H1 (cell line): ENCODE data around the gene ANKRD7. TPM values are rescaled to one million over a fixed set of nuclear protein-coding genes. Genes with fewer than 3 reads are reported as not detected.

Source experiments
- CTCF ChIA-PET: fragments of 300-600 bp; sonication (Branson Sonifier 250); formaldehyde crosslinking; loops from one replicate; lab custom pipeline; 2021; ENCODE audit not compliant: partially characterized antibody; lab: Charles Lee
- POLR2A ChIA-PET: fragments of 300-600 bp; sonication (Branson Sonifier 250); formaldehyde crosslinking; loops from one replicate; lab custom pipeline; 2021; ENCODE audit warnings: inconsistent platforms; ENCODE audit not compliant: partially characterized antibody; lab: Charles Lee
- DNase-seq, 2 experiments: peaks; one replicate each; pipeline versions ENCODE4 v3.0.0 to v3.0.0-alpha.2; 2010 to 2022; ENCODE audit warnings: low spot score in 2 of 2, low read depth in 1 of 2, mixed read lengths in 1 of 2
- FAIRE-seq: peaks from 2 replicates; lab custom pipeline; 2011; peaks lifted over from hg19 to GRCh38; lab: Jason Lieb, UNC
- H2AFZ ChIP-seq: 2 replicates; pipeline ENCODE4 v1.8.1; 2012; ENCODE audit warnings: low read length, inconsistent platforms
- H2AK5ac ChIP-seq: 2 replicates; pipeline ENCODE4 v1.6.1; 2013; ENCODE audit warnings: low read depth, low read length
- H2BK120ac ChIP-seq: replicated peaks from 2 replicates; pipeline ENCODE3; 2013; ENCODE audit warnings: low read depth, low read length, inconsistent platforms
- H2BK12ac ChIP-seq: 2 replicates; pipeline ENCODE4 v1.6.1; 2013; ENCODE audit warnings: low read depth, low read length
- H2BK15ac ChIP-seq: 2 replicates; pipeline ENCODE4 v1.6.1; 2013; ENCODE audit warnings: low read length
- H2BK20ac ChIP-seq: 2 replicates; pipeline ENCODE4 v1.6.1; 2013; ENCODE audit warnings: low read length
- H2BK5ac ChIP-seq: 2 replicates; pipeline ENCODE4 v1.6.1; 2013; ENCODE audit warnings: low read depth, low read length
- H3K14ac ChIP-seq: 2 replicates; pipeline ENCODE4 v1.6.1; 2013; ENCODE audit warnings: inconsistent platforms; ENCODE audit not compliant: insufficient read length
- H3K18ac ChIP-seq: 2 replicates; pipeline ENCODE4 v1.6.1; 2013; ENCODE audit warnings: low read length; ENCODE audit errors: extremely low read depth
- H3K23ac ChIP-seq: 2 replicates; pipeline ENCODE4 v1.6.1; 2013; ENCODE audit warnings: inconsistent platforms; ENCODE audit not compliant: insufficient read length
- H3K23me2 ChIP-seq: 2 replicates; pipeline ENCODE4 v1.6.1; 2013; ENCODE audit warnings: low read depth, low read length
- H3K27ac ChIP-seq: 2 replicates; pipeline ENCODE4 v1.6.1; 2011; ENCODE audit warnings: low read depth, low read length, inconsistent platforms
- H3K27me3 ChIP-seq, 4 experiments: replicated peaks in 1 of 4; 1 replicate in 1 of 4; 2 replicates in 3 of 4; pipeline versions ENCODE4 v1.6.1 to v1.8.1; 2011 to 2013; ENCODE audit warnings: low read length in 3 of 4, mild to moderate bottlenecking in 3 of 4, inconsistent platforms in 2 of 4, mixed read lengths in 2 of 4, moderate library complexity in 1 of 4; ENCODE audit not compliant: control insufficient read depth in 3 of 4, insufficient read depth in 3 of 4; ENCODE audit errors: extremely low read depth in 1 of 4
- H3K36me3 ChIP-seq, 4 experiments: 2 replicates each; pipeline versions ENCODE4 v1.6.1 to v1.8.1; 2011 to 2013; ENCODE audit warnings: mild to moderate bottlenecking in 4 of 4, low read length in 3 of 4, moderate library complexity in 2 of 4, control low read depth in 1 of 4, inconsistent platforms in 1 of 4; ENCODE audit not compliant: insufficient read depth in 4 of 4, control insufficient read depth in 2 of 4
- H3K4ac ChIP-seq: replicated peaks from 2 replicates; pipeline ENCODE3; 2013; ENCODE audit warnings: low read length, low read depth, mixed read lengths, inconsistent platforms; ENCODE audit not compliant: insufficient read length
- H3K4me1 ChIP-seq, 4 experiments: replicated peaks in 1 of 4; 1 replicate in 1 of 4; 2 replicates in 3 of 4; pipeline versions ENCODE4 v1.6.1 to v1.8.1; 2011 to 2013; ENCODE audit warnings: low read length in 3 of 4, inconsistent platforms in 2 of 4, mixed read lengths in 1 of 4; ENCODE audit not compliant: insufficient read depth in 4 of 4, control insufficient read depth in 3 of 4
- H3K4me2 ChIP-seq, 2 experiments: 2 replicates each; pipeline versions ENCODE4 v1.6.1 to v1.8.1; 2011 to 2013; ENCODE audit warnings: low read depth in 2 of 2, low read length in 2 of 2, control low read depth in 1 of 2, inconsistent platforms in 1 of 2, mild to moderate bottlenecking in 1 of 2; ENCODE audit not compliant: insufficient read depth in 1 of 2
- H3K4me3 ChIP-seq, 4 experiments: fragments of 200-600, 300-600 bp in 1 of 4; sonication (generic), shearing (Covaris generic), sonication (Bioruptor Twin) in 1 of 4; 2 replicates each; pipeline versions ENCODE4 v1.5.1 to v1.8.1; 2011 to 2016; ENCODE audit warnings: low read length in 4 of 4, low read depth in 3 of 4, control low read depth in 2 of 4, inconsistent platforms in 2 of 4, mild to moderate bottlenecking in 2 of 4, mixed read lengths in 1 of 4, moderate library complexity in 1 of 4; ENCODE audit not compliant: insufficient read depth in 2 of 4; ENCODE audit errors: extremely low read depth in 1 of 4
- H3K56ac ChIP-seq: replicated peaks from 2 replicates; pipeline ENCODE3; 2013; ENCODE audit warnings: low read depth, mild to moderate bottlenecking, mixed read lengths, low read length, inconsistent platforms; ENCODE audit not compliant: insufficient read length
- H3K79me1 ChIP-seq: 2 replicates; pipeline ENCODE4 v1.6.1; 2013; ENCODE audit warnings: low read depth, low read length, control low read depth
- H3K79me2 ChIP-seq, 2 experiments: 2 replicates each; pipeline versions ENCODE4 v1.6.1 to v1.8.1; 2012 to 2013; ENCODE audit warnings: low read length in 2 of 2, mild to moderate bottlenecking in 2 of 2, inconsistent platforms in 1 of 2; ENCODE audit not compliant: insufficient read depth in 2 of 2, control insufficient read depth in 1 of 2
- H3K9ac ChIP-seq, 4 experiments: replicated peaks in 1 of 4; 1 replicate in 1 of 4; 2 replicates in 3 of 4; pipeline versions ENCODE4 v1.6.1 to v1.8.1; 2011 to 2013; ENCODE audit warnings: low read depth in 3 of 4, low read length in 3 of 4, control low read depth in 2 of 4, mild to moderate bottlenecking in 2 of 4, moderate library complexity in 2 of 4, inconsistent platforms in 1 of 4; ENCODE audit errors: extremely low read depth in 1 of 4
- H3K9me3 ChIP-seq, 2 experiments: 2 replicates each; pipeline versions ENCODE4 v1.6.1 to v1.8.1; 2012 to 2013; ENCODE audit warnings: mild to moderate bottlenecking in 2 of 2, moderate library complexity in 2 of 2, control low read depth in 1 of 2, inconsistent platforms in 1 of 2, low read depth in 1 of 2, low read length in 1 of 2, mixed read lengths in 1 of 2; ENCODE audit not compliant: insufficient read depth in 2 of 2
- H4K20me1 ChIP-seq, 2 experiments: replicated peaks in 1 of 2; 2 replicates each; pipeline versions ENCODE3 to v1.8.1; 2011 to 2013; ENCODE audit warnings: inconsistent platforms in 2 of 2, low read length in 2 of 2, mild to moderate bottlenecking in 1 of 2; ENCODE audit not compliant: insufficient read depth in 2 of 2, control insufficient read depth in 1 of 2
- H4K5ac ChIP-seq: 2 replicates; pipeline ENCODE4 v1.6.1; 2013; ENCODE audit warnings: low read length, low read depth, mixed read lengths, inconsistent platforms; ENCODE audit not compliant: insufficient read length
- H4K8ac ChIP-seq: 2 replicates; pipeline ENCODE4 v1.8.0; 2013; ENCODE audit warnings: mild to moderate bottlenecking, moderate library complexity, low read length, inconsistent platforms; ENCODE audit not compliant: insufficient read depth; ENCODE audit errors: extremely low read depth
- H4K91ac ChIP-seq: replicated peaks from 2 replicates; pipeline ENCODE3; 2013; ENCODE audit warnings: low read length, mixed read lengths, inconsistent platforms; ENCODE audit not compliant: insufficient read length
- ATF2 ChIP-seq: IDR thresholded peaks from 2 replicates; pipeline ENCODE4 v1.6.1; 2012; ENCODE audit warnings: low read length, inconsistent platforms
- BACH1 ChIP-seq: IDR thresholded peaks from 2 replicates; pipeline ENCODE4 v1.6.1; 2012; ENCODE audit warnings: low read length, improper control_type of control experiment
- BRCA1 ChIP-seq: IDR thresholded peaks from 2 replicates; pipeline ENCODE4 v1.6.1; 2012; ENCODE audit warnings: low read depth, low read length, improper control_type of control experiment
- EGR1 ChIP-seq: IDR thresholded peaks from 2 replicates; pipeline ENCODE4 v1.6.1; 2011; ENCODE audit warnings: low read depth, low read length, borderline replicate concordance
- EP300 ChIP-seq, 2 experiments: IDR thresholded peaks; 1 replicate in 1 of 2; 2 replicates in 1 of 2; pipeline ENCODE4 v1.6.1; 2011 to 2012; ENCODE audit warnings: low read depth in 2 of 2, low read length in 2 of 2, mild to moderate bottlenecking in 2 of 2, borderline replicate concordance in 1 of 2, inconsistent platforms in 1 of 2, moderate library complexity in 1 of 2
- MAFK ChIP-seq: IDR thresholded peaks from 2 replicates; pipeline ENCODE4 v1.6.1; 2012; ENCODE audit warnings: low read depth, mild to moderate bottlenecking, improper control_type of control experiment, low read length
- POLR2AphosphoS5 ChIP-seq: IDR thresholded peaks from 2 replicates; pipeline ENCODE4 v1.6.1; 2011; ENCODE audit warnings: low read depth, low read length
- RNF2 ChIP-seq: fragments of 200-900, 300-1000 bp; sonication (generic); IDR thresholded peaks from 2 replicates; pipeline ENCODE4 v1.7.1; 2016; ENCODE audit warnings: borderline replicate concordance, low read depth, mild to moderate bottlenecking, antibody characterized with exemption, low read length; ENCODE audit not compliant: poor library complexity, severe bottlenecking; ENCODE audit errors: missing control alignments
- SAP30 ChIP-seq: fragments of 300-600 bp; sonication (generic); IDR thresholded peaks from 2 replicates; pipeline ENCODE4 v1.7.1; 2012; ENCODE audit warnings: low read length, moderate library complexity, mild to moderate bottlenecking, inconsistent platforms; ENCODE audit not compliant: insufficient read depth, insufficient replicate concordance
- TAF1 ChIP-seq: IDR thresholded peaks from 2 replicates; pipeline ENCODE4 v1.6.1; 2011; ENCODE audit warnings: mild to moderate bottlenecking, low read depth, low read length
- USF2 ChIP-seq: IDR thresholded peaks from 2 replicates; pipeline ENCODE4 v1.6.1; 2011; ENCODE audit warnings: low read length, improper control_type of control experiment
- YY1 ChIP-seq: IDR thresholded peaks from 2 replicates; pipeline ENCODE4 v1.6.1; 2011; ENCODE audit warnings: low read depth, mild to moderate bottlenecking, low read length
- polyA plus RNA-seq, 7 experiments: library from polyadenylated mRNA; depleted of rRNA in 3 of 7; stranded (reverse) in 5 of 7; unstranded in 2 of 7; fragments of >200 nt in 5 of 7; fragments of 200-250 nt in 2 of 7; gene quantifications; 1 replicate in 5 of 7; 2 replicates in 1 of 7; 4 replicates in 1 of 7; pipeline versions ENCODE4 v1.2.1 to v1.2.3, GENCODE V29; 2011 to 2013; ENCODE audit warnings: missing spikeins in 2 of 7, mixed read lengths in 2 of 7
- total RNA-seq: library from RNA; stranded (reverse); fragmentation: NEBNext Ultra II Directional; extraction: Animal tissue kit (Norgen Biotek cat#: 25700); gene quantifications from 2 replicates; pipeline ENCODE4 v1.2.1, GENCODE V29; 2021

Gene ANKRD7
- total and polyA plus RNA-seq, 2 of the 8 experiments (the other 6 are each of a cell fraction or from before 2014, with no cell fraction given), result not detected

GRCh38 chr7:118289476-118289875 is 65.0 kb downstream of the ANKRD7 start:
- Histone ChIP-seq H4K20me1 (no peaks in the 10 kb centered on the region), H2BK15ac (no peak overlapping the region), H3K79me2 (no peaks in the 10 kb centered on the region), H3K79me1 (no peaks in the 10 kb centered on the region), H3K4me3 (no peak overlapping the region), H3K23ac (no peak overlapping the region), H3K27me3 (no peaks in the 10 kb centered on the region), H2AFZ (no peak overlapping the region), H3K9me3 (peaks cover 4 to 9% of the 10 kb centered on the region in 2 experiments; a peak in 3 of 4 replicates), H2BK12ac (no peak overlapping the region), H3K4me2 (no peak overlapping the region), H2BK120ac (no peak overlapping the region), H2BK20ac (no peak overlapping the region), H3K18ac (no peak overlapping the region), H3K9ac (no peak overlapping the region), H4K91ac (no peak overlapping the region), H2BK5ac (no peak overlapping the region), H2AK5ac (no peak overlapping the region), H3K4me1 (0 out of 7 replicates have a peak, but pooled peaks cover 0 to 2% (median 0%) of the 10 kb centered on the region in 4 experiments), H3K4ac (no peak overlapping the region), H4K8ac (no peak overlapping the region), H3K36me3 (no peaks in the 10 kb centered on the region), H3K56ac (no peak overlapping the region), H4K5ac (no peak overlapping the region), H3K14ac (no peak overlapping the region), H3K23me2 (no peaks in the 10 kb centered on the region), H3K27ac (no peak overlapping the region)
- ChIA-PET POLR2A (no interaction called here), CTCF (no interaction called here)
- DNase-seq, result no peak
- FAIRE-seq, result no peak
- TF ChIP-seq EGR1 (no peak), BACH1 (no peak), SAP30 (no peak), YY1 (no peak), USF2 (no peak), ATF2 (no peak), POLR2AphosphoS5 (no peak), RNF2 (no peak), TAF1 (no peak), BRCA1 (no peak), MAFK (no peak), EP300 (IDR thresholded peaks at IDR 0.05; ENCODE audit: borderline replicate concordance in 1 of 2, low read depth in 2 of 2, low read length in 2 of 2) (no peak)
